ENCODE data around the gene NLRX1. TPM values are rescaled to one million over a fixed set of nuclear protein-coding genes. Genes with fewer than 3 reads are reported as not detected.
"Not testable (repeated sequence)": the region's sequence is repeated elsewhere in the genome, so short reads cannot be mapped to it uniquely, and the experiment has no call there.

Gene NLRX1
- total RNA-seq, 1 experiment from 2014 or later: 7.2 TPM

- BruUV-seq (replicated peaks): no TSS peak
- POLR2A ChIA-PET: interaction anchor here (1.3 kb wide), 1 partner anchor 111 kb away, joined by 6 read pairs; the partner anchor contains the start of gene HMBS
- Mint-ChIP-seq H3K4me3 (ENCODE audit: unreplicated experiment) (no peak overlapping the region), H3K27ac (ENCODE audit: unreplicated experiment) (no peak overlapping the region), H3K4me1 (ENCODE audit: low read depth, unreplicated experiment) (peaks cover 10% of the 10 kb centered on the region), H3K36me3 (ENCODE audit: insufficient read depth, unreplicated experiment) (no peaks in the 10 kb centered on the region), H3K9me3 (ENCODE audit: unreplicated experiment) (no peaks in the 10 kb centered on the region), H3K27me3 (ENCODE audit: insufficient read depth, unreplicated experiment) (peaks cover 2% of the 10 kb centered on the region)
- no peak for TF ChIP-seq CTCF (IDR thresholded peaks at IDR 0.05; ENCODE audit: insufficient read depth in 1 of 2, low read depth in 1 of 2, low read length in 1 of 2, severe bottlenecking in 1 of 2, unreplicated experiment in 1 of 2)
- Histone ChIP-seq H3K36me3 (ENCODE audit: control insufficient read depth, insufficient read depth, low read length) (no peaks in the 10 kb centered on the region), H3K9me3 (no peaks in the 10 kb centered on the region), H3K27me3 (replicated peaks; ENCODE audit: control insufficient read depth, insufficient read depth, low read length) (no peaks in the 10 kb centered on the region), H3K4me1 (peaks cover 4% of the 10 kb centered on the region; the same call in 1 of the 2 replicates), H3K4me3 (ENCODE audit: low read depth, low read length) (no peak overlapping the region)
- DNase-seq: peak; percentile 74 to 81
- intact Hi-C loops (cut with micrococcal nuclease; ENCODE audit: unreplicated experiment): loop anchor here (2.0 kb wide), 1 partner anchor 101 kb away; a partner anchor contains a TSS
- CTCF ChIA-PET: interaction anchor here (1.0 to 3.0 kb wide), 6 partner anchors 11 to 266 kb away, joined by 3 to 28 read pairs (median 7); partner anchors contain the start of genes CBL, DPAGT1 and NHERF4
Measured at GRCh38 chr11:119195680-119196079, 27.2 kb downstream of the NLRX1 start.

GRCh38 chr11:119196833-119197483 is 28.4 kb downstream of the NLRX1 start:
- Mint-ChIP-seq H3K27ac (ENCODE audit: unreplicated experiment) (peak overlapping the region; percentile 15), H3K4me3 (ENCODE audit: unreplicated experiment) (no peak overlapping the region), H3K9me3 (ENCODE audit: unreplicated experiment) (no peaks in the 10 kb centered on the region), H3K36me3 (ENCODE audit: insufficient read depth, unreplicated experiment) (no peaks in the 10 kb centered on the region), H3K27me3 (ENCODE audit: insufficient read depth, unreplicated experiment) (peaks cover 2% of the 10 kb centered on the region), H3K4me1 (ENCODE audit: low read depth, unreplicated experiment) (peaks cover 10% of the 10 kb centered on the region)
- no peaks in the 10 kb centered on the region for H3K9me3 ChIP-seq
- intact Hi-C loops (cut with micrococcal nuclease; ENCODE audit: unreplicated experiment): loop anchor here (1.0 to 2.0 kb wide), 6 partner anchors 29 to 132 kb away; partner anchors contain the start of genes C2CD2L and NLRX1
- BruUV-seq (replicated peaks): no TSS peak
- POLR2A ChIA-PET: interaction anchor here (0.7 to 1.3 kb wide), 7 partner anchors 10 to 283 kb away, joined by 3 to 6 read pairs (median 3); partner anchors contain the start of genes HINFP, HMBS, NHERF4 and VPS11
- H3K4me1 ChIP-seq: peaks cover 10% of the 10 kb centered on the region
- no peaks in the 10 kb centered on the region for H3K27me3 ChIP-seq (replicated peaks; ENCODE audit: control insufficient read depth, insufficient read depth, low read length)
- H3K36me3 ChIP-seq (ENCODE audit: control insufficient read depth, insufficient read depth, low read length): no peaks in the 10 kb centered on the region
- peak; percentile 86 to 92 for DNase-seq
- H3K4me3 ChIP-seq (ENCODE audit: low read depth, low read length): no peak overlapping the region
- CTCF ChIA-PET: interaction anchor here (0.6 to 3.0 kb wide), 21 partner anchors 9 to 267 kb away, joined by 3 to 28 read pairs (median 4); partner anchors contain the start of genes C2CD2L, CBL, DPAGT1 and HINFP
- TF ChIP-seq CTCF (IDR thresholded peaks at IDR 0.05; ENCODE audit: insufficient read depth in 1 of 2, low read depth in 1 of 2, low read length in 1 of 2, severe bottlenecking in 1 of 2, unreplicated experiment in 1 of 2): peak; percentile 93 to 96

GRCh38 chr11:119198925-119199324 is 30.4 kb downstream of the NLRX1 start:
- intact Hi-C loops (cut with micrococcal nuclease; ENCODE audit: unreplicated experiment): no loop called here
- BruUV-seq (replicated peaks): no TSS peak
- peaks cover 24% of the 10 kb centered on the region for H3K4me1 ChIP-seq
- H3K27me3 ChIP-seq (replicated peaks; ENCODE audit: control insufficient read depth, insufficient read depth, low read length): no peaks in the 10 kb centered on the region
- TF ChIP-seq CTCF (IDR thresholded peaks at IDR 0.05; ENCODE audit: insufficient read depth in 1 of 2, low read depth in 1 of 2, low read length in 1 of 2, severe bottlenecking in 1 of 2, unreplicated experiment in 1 of 2): no peak
- no peaks in the 10 kb centered on the region for H3K36me3 Mint-ChIP-seq (ENCODE audit: insufficient read depth, unreplicated experiment)
- DNase-seq: no peak
- H3K4me3 Mint-ChIP-seq (ENCODE audit: unreplicated experiment): no peak overlapping the region
- ChIA-PET CTCF (no interaction called here), POLR2A (no interaction called here)
- no peaks in the 10 kb centered on the region for H3K36me3 ChIP-seq (ENCODE audit: control insufficient read depth, insufficient read depth, low read length)
- H3K9me3 ChIP-seq: no peaks in the 10 kb centered on the region
- no peak overlapping the region for H3K27ac Mint-ChIP-seq (ENCODE audit: unreplicated experiment)
- peaks cover 2% of the 10 kb centered on the region for H3K27me3 Mint-ChIP-seq (ENCODE audit: insufficient read depth, unreplicated experiment)
- H3K9me3 Mint-ChIP-seq (ENCODE audit: unreplicated experiment): no peaks in the 10 kb centered on the region
- H3K4me1 Mint-ChIP-seq (ENCODE audit: low read depth, unreplicated experiment): peaks cover 10% of the 10 kb centered on the region
- no peak overlapping the region for H3K4me3 ChIP-seq (ENCODE audit: low read depth, low read length)

GRCh38 chr11:119201236-119201635 is 32.7 kb downstream of the NLRX1 start:
- H3K27ac Mint-ChIP-seq (ENCODE audit: unreplicated experiment); H3K27me3 ChIP-seq (replicated peaks; ENCODE audit: control insufficient read depth, insufficient read depth, low read length); CTCF ChIA-PET; H3K27me3 Mint-ChIP-seq (ENCODE audit: insufficient read depth, unreplicated experiment); H3K4me3 ChIP-seq (ENCODE audit: low read depth, low read length); H3K4me3 Mint-ChIP-seq (ENCODE audit: unreplicated experiment); BruUV-seq (replicated peaks); H3K9me3 ChIP-seq; POLR2A ChIA-PET; H3K9me3 Mint-ChIP-seq (ENCODE audit: unreplicated experiment); H3K36me3 Mint-ChIP-seq (ENCODE audit: insufficient read depth, unreplicated experiment); H3K36me3 ChIP-seq (ENCODE audit: control insufficient read depth, insufficient read depth, low read length); DNase-seq: not testable (repeated sequence)
- peaks cover 26% of the 10 kb centered on the region for H3K4me1 Mint-ChIP-seq (ENCODE audit: low read depth, unreplicated experiment)
- intact Hi-C loops (cut with micrococcal nuclease; ENCODE audit: unreplicated experiment): loop anchor here (10.0 kb wide), 1 partner anchor 114 kb away; the partner anchor contains the start of gene MCAM
- peaks cover 32% of the 10 kb centered on the region for H3K4me1 ChIP-seq

All from Caco-2 (cell line).